NCI-H1694 (cell line): Measurements from ENCODE around the gene DCLK1.

Source experiments
- DNase-seq: peaks from one replicate; lab custom pipeline; 2025; lab: John Stamatoyannopoulos, UW

The DCLK1 gene

DNA sequence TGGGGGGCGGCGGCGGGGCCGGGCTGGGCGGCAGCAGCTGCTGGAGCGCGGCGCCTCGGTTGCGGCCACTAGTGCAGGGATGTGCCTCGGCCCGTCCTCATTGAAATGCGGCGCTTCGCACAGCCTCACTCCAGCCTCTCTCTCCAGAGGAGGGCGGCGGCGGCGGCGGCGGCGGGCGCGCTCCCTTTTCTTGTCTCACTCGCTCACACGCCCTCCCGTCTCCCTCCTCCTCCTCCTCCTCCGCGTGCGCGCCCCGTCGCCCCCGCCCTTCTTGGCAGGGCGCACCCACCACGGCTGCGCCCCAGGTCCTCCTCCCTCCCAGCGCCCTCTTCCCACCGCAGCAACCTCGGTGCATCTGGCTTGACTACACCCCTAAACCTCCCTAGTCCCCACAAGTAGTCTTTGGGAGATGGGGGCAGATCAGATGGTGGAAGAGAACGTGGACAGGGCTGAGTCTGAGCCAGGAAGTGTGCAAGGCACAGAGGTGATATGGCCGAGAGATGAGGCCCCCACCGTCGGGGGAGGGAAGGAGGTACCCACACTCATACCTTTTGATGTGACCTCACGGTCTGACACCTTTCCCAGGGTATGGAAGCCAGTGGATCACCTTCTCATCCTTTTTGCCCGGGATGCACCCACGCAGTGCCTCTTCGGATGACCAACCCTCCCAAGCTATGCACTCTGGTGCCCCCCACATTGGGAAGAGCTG, at the start of gene DCLK1:
DCLK1 (minus strand) TSS at position 161 of the 709 bp plus-strand sequence.
- DNase-seq = no peak

DNA sequence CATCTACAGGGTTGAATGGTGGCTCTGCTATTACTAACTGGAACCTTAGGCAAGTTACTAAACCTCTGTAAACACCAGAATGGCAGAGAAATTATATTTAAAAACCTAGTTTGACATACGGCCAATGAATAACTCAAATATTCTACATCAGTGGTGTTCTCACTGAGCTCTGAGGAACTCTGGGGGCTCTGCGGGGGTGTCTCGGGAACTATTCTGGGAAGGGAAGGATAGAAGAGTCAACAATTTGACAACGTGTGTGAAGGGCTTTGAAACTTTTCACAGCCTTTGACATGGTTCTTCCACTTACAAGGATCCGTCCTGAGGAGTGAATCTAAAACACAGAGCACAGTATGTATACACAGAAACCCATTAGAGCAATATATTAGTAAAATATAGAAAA, 44.4 kb upstream of the DCLK1 start:
- no peak for DNase-seq

DNA sequence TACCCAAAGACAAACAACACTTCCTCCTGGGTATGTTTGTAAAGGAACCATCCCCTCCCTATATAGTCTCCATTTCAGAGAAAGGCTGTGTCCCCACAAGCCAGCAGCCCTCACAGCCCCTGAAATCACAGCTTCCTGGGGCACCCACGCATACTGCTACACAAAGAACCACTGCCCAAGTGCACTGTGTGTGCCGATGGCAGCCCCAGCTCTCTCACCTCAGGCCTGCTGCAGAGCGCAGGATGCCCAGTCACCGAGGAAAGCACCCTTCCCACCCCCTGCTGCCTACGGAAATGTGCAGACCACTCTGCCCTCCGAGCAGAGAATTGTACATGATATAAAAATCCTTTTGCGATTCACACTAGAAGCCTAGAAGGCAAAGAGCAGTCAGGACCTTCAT, 43.7 kb upstream of the DCLK1 start:
- no peak for DNase-seq

DNA sequence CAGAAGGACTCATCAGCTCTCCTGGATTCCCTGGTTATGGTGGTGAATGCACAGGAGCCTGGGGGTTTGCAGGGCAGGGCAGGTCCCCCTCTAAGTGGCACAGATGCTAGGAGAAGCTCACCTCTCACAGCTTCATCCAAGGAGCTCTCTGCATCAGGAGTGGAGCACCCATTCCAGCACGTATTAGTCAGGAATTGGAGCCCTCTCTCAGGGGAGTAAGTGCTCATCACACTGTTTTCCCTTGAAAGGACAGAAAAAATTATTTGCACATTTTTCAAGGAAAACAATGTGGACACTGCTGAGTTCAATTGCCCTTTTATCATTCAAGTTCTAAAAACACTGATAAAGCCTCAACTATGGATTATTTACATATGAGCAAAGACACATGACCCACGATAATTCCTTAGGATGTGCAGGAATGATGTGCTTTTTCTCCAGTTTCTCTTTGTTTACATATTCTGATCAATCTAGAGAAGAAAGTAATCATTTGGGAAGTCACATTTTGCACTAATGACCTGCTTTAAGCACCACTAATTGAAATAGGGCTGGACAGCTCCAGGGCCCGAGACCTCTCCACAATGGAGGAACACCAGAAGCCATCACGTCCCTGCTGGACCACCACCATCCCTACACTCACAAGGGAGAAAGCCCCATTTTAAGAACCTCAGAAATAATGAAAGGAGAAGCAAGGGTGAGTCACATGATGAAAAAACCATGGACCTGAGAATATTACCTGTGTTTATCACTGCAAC, 42.6 kb upstream of the DCLK1 start:
- no peak for DNase-seq

DNA sequence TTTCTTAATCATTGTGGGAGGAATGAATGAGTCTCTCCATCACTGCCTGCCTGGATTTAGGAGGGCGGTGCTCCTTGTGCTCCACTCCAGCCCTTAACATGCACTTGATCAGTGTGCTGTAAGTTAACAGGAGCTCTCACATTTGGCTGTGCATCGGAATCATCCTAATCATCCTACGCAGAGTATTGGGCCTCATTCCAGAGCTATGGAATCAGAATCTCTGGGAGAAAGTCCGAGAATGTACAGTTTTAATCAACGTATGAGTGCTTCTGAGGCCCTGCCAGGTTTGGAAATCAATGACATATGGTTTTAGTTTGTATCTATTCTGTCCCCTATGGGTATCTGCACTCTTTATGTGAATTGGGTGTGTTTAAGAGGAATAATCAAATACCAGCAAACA, 34.9 kb upstream of the DCLK1 start:
- no peak for DNase-seq

DNA sequence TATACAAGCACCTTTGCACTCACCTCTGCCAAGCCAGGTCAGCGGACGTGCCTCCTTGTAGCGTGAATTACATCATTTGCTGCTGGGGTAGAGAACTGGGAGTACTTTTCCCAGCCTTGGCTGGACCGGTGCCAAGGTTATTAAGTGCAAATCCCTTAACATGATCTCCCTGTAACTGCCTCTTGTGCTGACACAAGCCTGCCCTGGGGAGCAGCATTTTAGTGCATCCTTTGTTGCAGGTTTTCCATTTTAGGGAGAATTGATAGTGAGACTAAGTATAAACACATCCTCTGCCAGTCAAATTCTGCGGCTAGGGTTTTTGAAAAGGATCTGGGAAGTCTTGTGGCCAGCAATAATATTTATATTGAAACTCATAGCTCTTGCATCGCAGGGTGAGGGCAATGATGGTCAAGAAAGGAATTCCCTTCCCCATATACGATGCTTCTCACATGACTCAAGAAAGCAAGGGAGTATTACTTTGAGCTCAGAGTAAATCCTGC, 32.7 kb upstream of the DCLK1 start:
- no peak for DNase-seq

DNA sequence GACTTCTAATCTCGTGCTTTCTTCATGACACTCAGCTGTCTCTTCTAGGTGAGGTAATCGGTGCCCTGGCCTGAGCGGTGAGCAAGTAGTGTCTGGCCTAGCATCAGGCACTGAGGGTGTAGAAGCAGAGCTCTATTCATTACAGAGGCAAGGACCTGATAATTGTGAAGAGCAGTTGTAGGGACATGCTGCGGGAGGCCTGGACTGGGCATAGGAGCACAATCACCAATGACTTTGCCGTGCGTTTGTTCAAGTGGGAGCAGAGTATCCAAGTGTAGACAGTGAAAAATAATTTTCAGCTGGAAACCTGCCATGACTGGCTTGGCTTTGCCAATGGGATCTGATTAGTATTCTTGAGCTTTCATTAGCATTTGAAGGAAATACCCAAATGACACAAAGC, 32.1 kb upstream of the DCLK1 start:
- DNase-seq = no peak

DNA sequence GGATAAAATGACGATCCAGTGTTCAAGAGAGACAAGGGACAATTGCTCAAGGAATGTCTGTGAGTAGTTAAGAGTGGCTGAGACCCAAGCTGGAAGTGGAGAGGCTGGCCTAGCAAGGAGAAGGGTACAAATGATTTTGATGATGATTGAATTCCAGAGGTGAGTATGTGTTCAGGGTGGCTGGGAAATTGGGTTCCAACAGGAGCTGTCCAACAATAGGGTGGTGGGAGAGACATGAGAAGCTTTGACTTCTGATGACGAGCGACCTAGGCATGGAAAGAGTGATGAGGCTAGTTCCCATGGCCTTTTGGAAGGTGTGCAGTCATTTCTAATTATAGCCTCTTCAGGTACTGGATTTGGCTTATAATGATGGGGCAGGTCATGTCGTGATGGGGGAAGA, 29.1 kb upstream of the DCLK1 start:
- DNase-seq = no peak

DNA sequence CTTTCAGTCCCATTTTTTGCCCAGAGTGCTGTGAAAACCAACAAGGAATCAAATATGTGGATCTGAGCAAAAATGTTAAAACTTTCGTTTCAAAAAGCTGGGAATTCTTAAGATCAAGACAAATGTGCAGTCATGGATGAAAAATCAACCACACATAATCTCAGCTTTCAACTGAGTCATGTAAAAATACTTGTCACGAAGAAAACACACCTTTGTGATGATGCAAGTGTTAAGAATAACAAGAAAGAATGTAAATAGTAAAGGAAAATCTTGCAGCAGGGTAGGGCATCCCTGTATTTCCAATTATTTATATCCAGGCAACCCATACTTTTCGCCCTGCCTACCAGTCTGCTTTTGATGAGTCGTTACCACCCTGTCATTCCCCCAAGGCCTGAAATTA, 27.4 kb upstream of the DCLK1 start:
- no peak for DNase-seq

DNA sequence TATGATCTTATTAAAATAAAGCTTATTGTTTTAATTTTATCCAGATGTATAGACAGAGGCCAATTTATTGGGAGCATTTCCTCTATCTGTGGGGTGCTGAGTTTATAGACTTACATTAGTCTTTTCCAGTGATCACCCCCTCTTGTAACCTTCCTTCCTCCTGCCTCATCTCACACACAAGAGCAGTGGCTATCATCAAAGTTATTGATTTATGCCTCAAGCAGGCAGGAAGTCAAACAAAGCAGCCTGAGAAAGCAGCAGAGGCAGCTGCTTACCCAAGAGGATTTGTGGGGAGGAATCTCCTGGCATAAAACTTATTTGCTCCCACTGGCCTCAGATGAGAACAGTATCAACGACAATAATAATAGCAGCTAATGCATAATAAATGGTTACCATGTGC, 26.3 kb upstream of the DCLK1 start:
- DNase-seq = no peak

DNA sequence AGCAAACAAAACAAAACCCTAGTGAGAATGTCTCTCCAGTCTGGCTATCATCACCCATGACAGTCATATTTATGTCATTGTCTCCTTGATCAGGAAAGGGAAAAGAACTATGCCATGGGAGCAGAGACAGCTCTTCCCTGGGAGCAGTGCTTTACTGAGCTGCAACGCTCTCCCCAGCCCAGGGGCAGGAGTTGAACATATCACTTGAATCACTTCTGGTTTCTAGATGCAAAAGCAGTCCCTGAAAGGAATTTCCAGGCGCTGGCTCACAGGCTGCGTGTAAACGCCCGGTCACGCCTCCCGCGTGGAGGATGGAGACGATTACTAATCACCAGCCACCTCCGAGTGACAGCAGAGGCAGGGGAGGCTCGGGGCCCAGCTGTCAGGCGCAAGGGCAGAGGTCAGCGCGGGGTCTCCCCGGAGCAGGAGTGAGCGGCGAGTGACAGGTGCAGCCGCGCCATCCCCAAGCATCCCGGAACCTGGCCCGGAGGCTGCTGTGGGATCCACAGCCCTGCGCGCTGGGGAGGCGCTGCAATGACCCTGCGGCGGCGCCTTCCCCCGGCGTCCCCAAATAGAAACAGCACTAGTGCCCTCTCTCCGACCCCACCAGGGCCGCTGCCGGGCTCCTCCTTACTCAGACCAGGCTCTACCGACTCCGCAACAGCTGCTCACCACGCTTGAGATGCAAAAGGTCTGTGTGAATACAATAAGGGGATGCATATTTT, 23.5 kb upstream of the DCLK1 start:
- no peak for DNase-seq

DNA sequence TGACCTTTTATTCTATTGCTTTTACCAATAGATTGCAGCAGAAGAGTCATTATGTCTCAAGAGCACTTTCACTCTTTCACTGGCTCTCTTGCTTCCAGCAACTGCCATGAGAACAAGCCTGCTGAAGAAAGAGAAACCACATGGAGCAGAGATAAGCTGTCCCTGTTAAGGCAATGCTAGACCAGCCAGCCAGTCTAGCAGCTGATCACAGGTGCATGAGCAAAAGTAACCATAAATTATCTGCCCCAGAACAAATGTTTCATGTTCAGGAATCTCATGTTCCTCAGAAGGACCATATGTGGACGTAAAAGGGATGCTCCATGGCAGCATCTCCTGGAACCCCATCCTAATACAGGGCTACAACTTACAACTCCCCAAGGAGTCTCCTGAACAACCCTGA, 20.4 kb upstream of the DCLK1 start:
- DNase-seq = no peak

DNA sequence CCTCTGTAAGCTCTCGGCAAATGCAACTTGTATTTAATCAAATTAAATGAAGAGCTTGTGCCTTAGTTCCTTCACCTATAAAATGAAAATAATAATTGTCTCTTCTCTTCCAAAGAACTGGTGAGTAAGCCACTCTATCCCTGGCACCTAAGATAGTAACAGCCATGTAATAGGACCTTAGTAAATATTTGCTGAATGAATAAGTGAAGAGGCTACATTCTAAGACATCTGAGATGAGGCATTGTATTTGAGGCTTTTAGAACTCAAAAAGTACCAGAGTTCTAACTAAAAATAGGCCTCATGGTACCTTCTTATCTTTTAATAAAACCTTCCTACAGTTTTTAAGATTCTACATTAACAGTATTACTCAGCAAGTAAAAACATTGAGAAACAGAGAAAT, 17.3 kb upstream of the DCLK1 start:
- no peak for DNase-seq

DNA sequence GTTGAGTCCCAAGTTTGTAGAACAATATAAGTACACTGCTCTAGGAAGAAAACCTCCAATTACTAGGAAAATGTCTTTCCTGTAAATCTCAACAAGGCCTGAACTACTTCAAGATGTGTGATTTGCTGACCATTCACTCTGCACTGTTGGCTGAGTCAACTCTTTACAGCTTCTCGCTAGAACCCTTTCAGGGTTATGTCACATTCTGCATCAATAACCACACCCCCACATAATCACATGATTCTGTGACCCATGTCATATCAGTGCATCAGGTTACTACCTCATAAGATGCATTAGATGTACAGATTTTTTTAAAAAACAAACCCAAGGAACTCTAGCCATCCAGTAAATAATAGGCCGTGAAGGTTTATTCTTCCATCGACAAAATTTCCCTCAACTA, 16.1 kb upstream of the DCLK1 start:
- no peak for DNase-seq

DNA sequence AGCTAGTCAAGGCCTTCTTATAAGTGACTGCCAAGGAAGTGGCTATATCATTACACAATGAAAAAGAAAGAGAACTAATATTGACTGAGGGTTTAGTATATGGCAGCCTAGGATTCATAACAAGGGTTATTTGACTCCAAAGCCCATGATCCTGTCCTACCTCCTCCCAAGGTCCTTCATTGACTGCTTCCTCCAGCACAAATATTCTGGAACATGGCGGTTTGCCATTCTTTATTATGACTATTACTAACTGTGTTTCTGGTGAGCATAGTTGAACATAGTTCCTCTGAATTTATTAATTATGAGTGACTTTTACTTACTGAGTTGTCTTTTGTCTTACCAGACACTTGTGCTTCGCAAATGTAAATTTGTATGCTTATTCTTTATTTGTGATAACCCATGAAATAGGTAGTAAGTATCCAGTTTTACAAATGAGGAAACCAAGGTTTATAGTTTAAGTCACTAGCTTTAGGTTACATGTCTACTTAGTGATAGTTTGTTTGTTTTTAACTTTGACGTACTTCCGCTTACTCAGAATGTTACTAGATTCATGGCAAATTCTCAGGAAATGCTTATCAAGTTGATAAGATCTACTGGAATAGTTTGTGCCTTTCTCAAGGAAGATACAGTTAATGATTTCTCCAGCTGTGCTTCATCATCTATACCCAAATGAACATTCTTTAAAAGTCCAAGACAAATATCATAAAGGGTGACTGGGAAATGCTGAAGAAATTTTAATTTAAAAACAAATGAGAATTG, 15.5 kb upstream of the DCLK1 start:
- DNase-seq = no peak

DNA sequence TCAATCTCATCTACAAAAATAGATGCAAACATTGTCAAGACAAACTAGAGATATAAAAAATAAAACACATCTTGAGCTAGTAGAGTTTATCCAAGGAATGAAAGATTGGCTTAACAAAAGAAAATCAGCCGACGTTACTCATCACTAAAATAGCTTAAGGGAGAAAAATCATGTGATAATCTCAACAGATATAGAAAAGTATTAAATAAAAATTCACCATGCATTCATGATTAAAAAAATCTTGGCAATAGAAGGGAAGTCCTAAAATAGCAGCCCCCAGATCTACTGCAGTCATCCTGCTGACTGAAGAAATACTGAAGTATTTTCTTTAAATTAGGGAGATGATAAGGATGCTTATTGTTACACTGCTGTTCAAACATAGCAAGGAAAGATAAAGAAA, 12.6 kb upstream of the DCLK1 start:
- no peak for DNase-seq

DNA sequence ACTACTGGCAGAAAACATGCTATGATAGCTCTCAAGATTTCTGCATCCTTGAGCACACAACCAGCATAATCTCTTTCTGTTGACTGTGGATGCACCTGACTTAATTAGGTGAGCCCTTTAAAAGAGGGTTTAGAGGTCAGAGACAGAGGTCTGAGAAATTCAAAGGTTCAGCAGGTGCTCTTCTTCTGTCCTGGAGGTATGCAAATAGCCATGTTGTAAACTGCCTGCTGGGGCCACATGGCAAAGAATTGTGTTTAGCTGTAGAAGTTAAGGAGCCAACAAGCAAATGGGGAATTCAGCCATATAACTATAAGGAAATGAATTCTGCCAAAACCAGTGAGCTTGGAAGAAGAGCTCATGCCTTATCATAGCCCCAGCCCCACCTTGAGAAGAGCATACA, 11.6 kb upstream of the DCLK1 start:
- DNase-seq = no peak

DNA sequence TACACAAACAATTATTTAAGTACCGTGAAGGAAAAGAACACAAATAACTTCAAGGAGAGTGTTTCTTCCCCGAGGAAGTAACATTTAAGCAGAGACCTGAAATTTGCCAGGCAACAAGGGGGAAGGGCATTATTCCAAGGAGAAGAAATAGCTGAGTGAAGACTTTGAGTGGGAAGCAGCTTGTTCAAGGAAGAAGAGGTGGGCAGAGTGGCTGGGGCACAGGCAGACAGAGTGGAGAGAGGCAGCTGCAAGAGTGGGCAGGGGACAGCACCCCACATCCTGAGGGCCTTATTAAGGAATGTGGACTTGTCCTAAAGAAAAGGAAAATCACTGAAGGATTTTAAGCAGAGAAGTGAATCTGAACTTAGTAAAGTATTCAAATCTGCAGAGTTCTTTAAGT, 4.7 kb upstream of the DCLK1 start:
- DNase-seq = no peak

DNA sequence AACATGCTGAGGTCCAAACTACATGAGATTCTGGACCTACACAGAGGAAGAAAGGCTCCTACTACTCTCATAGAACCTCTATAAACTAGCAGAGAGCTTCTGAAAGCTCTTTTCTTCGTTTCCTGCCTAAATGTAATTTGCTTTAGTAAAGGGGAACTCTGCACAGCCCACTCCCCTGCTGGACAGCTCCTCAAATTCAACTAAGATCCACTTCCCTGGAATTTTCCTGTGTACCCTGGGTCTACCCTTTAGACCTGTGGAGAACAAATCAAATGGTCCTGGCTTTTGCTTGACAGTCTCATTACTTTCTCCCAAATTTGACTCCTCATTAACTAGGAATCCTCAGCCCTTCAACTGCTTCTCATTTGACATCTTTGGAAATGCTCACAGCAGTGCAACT, 3.5 kb upstream of the DCLK1 start:
- DNase-seq = no peak

DNA sequence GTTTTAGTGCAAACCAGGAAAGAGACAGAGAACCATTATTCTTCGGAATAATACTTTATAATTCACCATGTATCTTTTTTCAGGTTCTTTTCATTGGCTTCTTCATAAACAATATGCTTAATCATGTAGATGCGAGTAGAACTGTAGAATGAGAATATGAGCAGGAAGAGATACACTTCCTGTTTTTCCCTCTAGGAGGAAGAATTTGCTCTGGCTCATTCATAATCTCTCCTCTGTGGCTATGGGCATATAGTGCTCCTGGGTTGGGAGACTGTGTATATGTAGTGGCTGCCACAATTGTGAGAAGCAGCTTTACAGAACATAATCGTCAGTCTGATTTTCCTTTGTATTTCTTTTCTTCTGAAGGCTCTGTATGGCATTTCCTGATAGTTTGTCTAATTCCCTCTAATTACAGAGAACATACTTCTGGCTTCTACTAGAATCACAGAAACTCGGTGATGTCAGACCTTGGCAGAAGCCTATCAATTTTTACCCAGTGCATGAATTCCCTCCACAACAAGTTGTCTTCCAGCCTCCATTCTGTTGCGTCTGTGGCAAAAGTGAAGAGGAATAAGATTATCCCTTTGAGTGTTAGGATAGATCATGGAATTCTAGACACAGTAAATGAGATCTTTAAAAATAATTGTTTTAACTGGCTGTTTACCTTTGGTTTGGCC, 2.9 kb upstream of the DCLK1 start:
- no peak for DNase-seq

DNA sequence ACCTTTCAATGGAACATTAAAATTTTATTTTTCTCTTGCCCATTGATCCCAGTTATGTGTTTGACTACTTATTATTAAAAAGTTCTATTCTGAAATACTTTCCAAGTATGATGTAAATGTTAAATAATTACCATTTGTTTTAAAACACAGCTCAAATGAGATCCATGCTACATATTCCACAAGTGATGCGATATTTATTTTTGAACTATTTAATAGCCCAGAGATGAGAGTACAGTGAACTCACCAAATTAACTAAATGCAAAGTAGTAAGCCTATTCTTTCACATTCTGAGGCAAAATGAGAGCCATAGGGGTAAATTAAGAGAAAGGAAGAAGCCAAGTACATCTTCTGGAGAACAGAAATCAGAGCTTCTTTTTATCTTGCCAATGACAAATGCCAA, 1.2 kb upstream of the DCLK1 start:
- no peak for DNase-seq

DNA sequence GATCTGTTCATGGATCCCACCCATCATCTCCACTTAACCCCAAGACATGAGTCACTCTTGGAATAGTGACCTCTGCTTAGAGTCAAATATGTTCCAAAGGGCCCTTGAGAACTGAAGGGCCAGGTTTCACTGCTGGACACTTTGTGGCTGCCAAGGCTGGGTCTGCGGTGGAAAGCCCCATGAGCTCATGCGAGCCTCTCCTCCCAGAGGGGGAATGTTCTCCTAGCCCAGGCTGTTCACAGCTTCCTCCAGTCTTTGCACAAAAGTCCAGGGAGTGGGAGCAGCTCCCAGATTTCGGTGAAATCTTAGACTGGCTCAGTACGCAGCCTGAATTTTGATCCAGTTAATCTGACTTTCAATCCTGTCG, 732 bp upstream of the DCLK1 start:
- DNase-seq = no peak
